ENCODE data around the gene C22orf23. TPM values are rescaled to one million over a fixed set of nuclear protein-coding genes. Genes with fewer than 3 reads are reported as not detected.

Gene C22orf23
- total and polyA plus RNA-seq, 2 of the 4 experiments (the other 2 are of a cell fraction) = 0.39 to 0.54 TPM

DNA sequence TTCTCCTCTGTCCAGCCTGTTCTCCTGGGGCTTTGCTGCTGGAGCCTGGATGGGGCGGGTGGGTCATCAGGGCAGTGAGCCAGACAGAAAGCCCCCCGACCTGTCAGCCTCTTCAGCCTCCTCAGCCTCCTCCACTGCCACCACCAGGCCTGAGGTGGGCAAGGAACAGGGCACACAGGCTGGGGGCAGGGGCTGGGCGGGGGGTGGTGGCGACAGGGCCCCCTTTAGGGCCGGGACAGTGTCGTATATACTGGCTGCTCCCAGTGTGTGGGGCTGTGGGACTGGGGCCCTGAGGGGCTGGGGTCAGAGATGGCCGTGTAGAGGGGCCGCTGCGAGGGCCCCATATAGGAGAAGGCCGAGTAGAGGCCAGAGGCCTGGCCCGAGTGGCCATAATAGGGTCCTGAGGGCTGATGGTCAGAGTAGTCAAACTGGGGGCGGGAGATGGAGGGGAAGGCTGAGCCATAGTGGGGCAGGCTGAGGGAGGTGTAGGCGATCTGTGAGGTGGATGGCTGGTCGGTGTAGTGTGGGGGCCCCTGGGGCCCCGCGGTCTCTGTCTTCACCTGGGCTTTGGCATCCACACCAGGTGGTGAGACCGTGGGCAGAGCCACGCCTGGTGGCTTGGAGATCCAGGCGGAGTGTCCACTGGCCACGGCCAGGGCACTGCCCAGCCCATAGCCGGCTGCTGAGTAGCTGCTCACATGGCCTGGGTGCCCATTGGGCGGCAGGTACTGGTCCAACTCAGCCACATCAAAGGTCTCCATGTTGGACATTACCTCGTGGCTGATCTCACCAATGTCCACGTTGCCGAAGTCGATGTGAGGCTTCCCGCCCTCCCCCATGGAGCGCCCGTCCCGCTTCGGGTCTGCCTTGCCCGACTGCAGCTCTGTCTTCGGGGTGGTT, 20.1 kb upstream of the C22orf23 start:
- H2AFZ ChIP-seq (replicated peaks; ENCODE audit: low read length, poor library complexity) = no peak overlapping the region
- no peak overlapping the region for H4K8ac ChIP-seq (ENCODE audit: low read depth in 2 of 2, low read length in 2 of 2)
- no peak overlapping the region for H3K18ac ChIP-seq (ENCODE audit: low read depth, low read length)
- no peaks in the 10 kb centered on the region; the same call in 1 of the 2 replicates for H3K9me1 ChIP-seq (ENCODE audit: insufficient read depth, low read length)
- H2AK9ac ChIP-seq (replicated peaks; ENCODE audit: low read depth, low read length, poor library complexity) = no peak overlapping the region
- no peak overlapping the region for H3K14ac ChIP-seq (replicated peaks; ENCODE audit: low read depth, low read length)
- H2BK20ac ChIP-seq (ENCODE audit: low read depth, low read length) = no peak overlapping the region
- no peaks in the 10 kb centered on the region for H3K79me1 ChIP-seq (ENCODE audit: low read depth in 1 of 2, low read length in 2 of 2)
- H3K27ac ChIP-seq (ENCODE audit: insufficient read depth, low read length) = no peak overlapping the region
- DNase-seq (no peak), ATAC-seq (ENCODE audit: low read depth) (no peak)
- no peak overlapping the region for H2AK5ac ChIP-seq (ENCODE audit: low read depth, low read length)
- H3K23ac ChIP-seq (ENCODE audit: low read depth, low read length) = no peak overlapping the region
- dilution Hi-C loops (cut with HindIII; ENCODE audit: low sequenced_read_pairs, unreplicated experiment) (no loop called here), in situ Hi-C loops (cut with MboI; ENCODE audit: low sequenced_read_pairs) (no loop called here), intact Hi-C loops (cut with micrococcal nuclease) (no loop called here)
- no peaks in the 10 kb centered on the region for H3K9me3 ChIP-seq (ENCODE audit: control insufficient read depth, insufficient read depth, low read length)
- H3K4ac ChIP-seq (ENCODE audit: low read depth, low read length) = no peak overlapping the region
- H3K9ac ChIP-seq (ENCODE audit: low read depth, low read length) = no peak overlapping the region
- no TSS peak for BruUV-seq (replicated peaks)
- H4K91ac ChIP-seq (ENCODE audit: insufficient read depth, low read depth, low read length) = no peak overlapping the region
- no peaks in the 10 kb centered on the region for H3K27me3 ChIP-seq (ENCODE audit: control insufficient read depth, insufficient read depth, low read length)
- ChIA-PET CTCF (no interaction called here), POLR2A (ENCODE audit: unreplicated experiment) (no interaction called here)
- 98% methylated on average over 11 of the region's 33 CpGs; no CpG with 5 or more reads in 1 of the 2 experiments for WGBS, 2 experiments (ENCODE audit: extremely low coverage in 2 of 2, insufficient read length in 1 of 2)
- no peak overlapping the region for H2BK120ac ChIP-seq (ENCODE audit: low read depth, low read length)
- H4K5ac ChIP-seq (ENCODE audit: low read depth, low read length) = no peak overlapping the region
- no peak overlapping the region for H3K4me3 ChIP-seq (ENCODE audit: insufficient read depth, low read depth, low read length)
- TF ChIP-seq SMC3 (IDR thresholded peaks at IDR 0.05; ENCODE audit: low read depth, low read length) = no peak
- no peak for TF ChIP-seq MAZ (IDR thresholded peaks at IDR 0.05; ENCODE audit: borderline replicate concordance, low read depth, low read length)
- TF ChIP-seq RCOR1 (IDR thresholded peaks at IDR 0.05; ENCODE audit: insufficient replicate concordance, low read length) = no peak
- no peak for TF ChIP-seq RFX5 (IDR thresholded peaks at IDR 0.05; ENCODE audit: low read depth, low read length)
- no peak for TF ChIP-seq ELK1 (IDR thresholded peaks at IDR 0.05; ENCODE audit: borderline replicate concordance, low read depth, low read length)
- TF ChIP-seq RAD21 (IDR thresholded peaks at IDR 0.05; ENCODE audit: low read length) = no peak
- TF ChIP-seq, protein P1, sequence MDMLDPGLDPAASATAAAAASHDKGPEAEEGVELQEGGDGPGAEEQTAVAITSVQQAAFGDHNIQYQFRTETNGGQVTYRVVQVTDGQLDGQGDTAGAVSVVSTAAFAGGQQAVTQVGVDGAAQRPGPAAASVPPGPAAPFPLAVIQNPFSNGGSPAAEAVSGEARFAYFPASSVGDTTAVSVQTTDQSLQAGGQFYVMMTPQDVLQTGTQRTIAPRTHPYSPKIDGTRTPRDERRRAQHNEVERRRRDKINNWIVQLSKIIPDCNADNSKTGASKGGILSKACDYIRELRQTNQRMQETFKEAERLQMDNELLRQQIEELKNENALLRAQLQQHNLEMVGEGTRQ (IDR thresholded peaks at IDR 0.05; ENCODE audit: low read depth, low read length) = no peak
- no peak for TF ChIP-seq FOS (IDR thresholded peaks at IDR 0.05; ENCODE audit: low read depth, low read length)
- TF ChIP-seq POLR2A (IDR thresholded peaks at IDR 0.05; ENCODE audit: low read depth, low read length) = no peak
- peaks cover 2% of the 10 kb centered on the region for H4K20me1 ChIP-seq (ENCODE audit: insufficient read depth, low read length)
- no peak overlapping the region for H3K4me2 ChIP-seq (ENCODE audit: low read depth, low read length)
- H3K36me3 ChIP-seq (ENCODE audit: control insufficient read depth, insufficient read depth, low read length) = peaks cover under 1% of the 10 kb centered on the region
- no peaks in the 10 kb centered on the region for H3K4me1 ChIP-seq (ENCODE audit: control insufficient read depth, insufficient read depth, low read length)
- H2BK15ac ChIP-seq (ENCODE audit: low read depth, low read length) = no peak overlapping the region
- no peak overlapping the region for H3K56ac ChIP-seq (ENCODE audit: extremely low read depth, insufficient read depth, low read length)
- H2BK5ac ChIP-seq (ENCODE audit: low read depth, low read length, poor library complexity, severe bottlenecking) = no peak overlapping the region
